IPS-18c (cell line): ENCODE results near the gene MCHR1.
"Not testable (repeated sequence)": the region's sequence is repeated elsewhere in the genome, so short reads cannot be mapped to it uniquely, and the experiment has no call there.

Experiments
- H3K4me3 ChIP-seq: 2 replicates; pipeline ENCODE4 v1.7.0; 2013; ENCODE audit warnings: low read depth, mild to moderate bottlenecking, low read length, moderate library complexity; ENCODE audit not compliant: insufficient read depth
- H3K9me3 ChIP-seq: one replicate; pipeline ENCODE4 v1.6.1; 2013; ENCODE audit warnings: mild to moderate bottlenecking, low read length, moderate library complexity; ENCODE audit not compliant: control insufficient read depth, insufficient read depth

MCHR1 gene

GRCh38 chr22:40709752-40710413 is 30.6 kb downstream of the MCHR1 start:
- H3K9me3 ChIP-seq = no peaks in the 10 kb centered on the region
- H3K4me3 ChIP-seq = no peak overlapping the region

- Histone ChIP-seq H3K4me3 (no peak overlapping the region), H3K9me3 (no peaks in the 10 kb centered on the region)
Observed at GRCh38 chr22:40712311-40712710, 33.0 kb downstream of the MCHR1 start.

GRCh38 chr22:40714499-40715337 is 35.4 kb downstream of the MCHR1 start:
- Histone ChIP-seq H3K4me3 (no peak overlapping the region), H3K9me3 (no peaks in the 10 kb centered on the region)

- H3K4me3 ChIP-seq = no peak overlapping the region
Observed at GRCh38 chr22:40716116-40716515, 36.8 kb downstream of the MCHR1 start.

GRCh38 chr22:40717657-40718056 is 38.4 kb downstream of the MCHR1 start:
- H3K4me3 ChIP-seq, H3K9me3 ChIP-seq: not testable (repeated sequence)

More at GRCh38 chr22:40716116-40716515, 36.8 kb downstream of the MCHR1 start:
- H3K9me3 ChIP-seq = no peaks in the 10 kb centered on the region

- Histone ChIP-seq H3K4me3 (no peak overlapping the region), H3K9me3 (no peaks in the 10 kb centered on the region)
Observed at GRCh38 chr22:40718250-40719204, 39.2 kb downstream of the MCHR1 start.

- no peaks in the 10 kb centered on the region for H3K9me3 ChIP-seq
- no peak overlapping the region for H3K4me3 ChIP-seq
Observed at GRCh38 chr22:40719599-40719998, 40.3 kb downstream of the MCHR1 start.

- H3K4me3 ChIP-seq, H3K9me3 ChIP-seq: not testable (repeated sequence)
Observed at GRCh38 chr22:40720156-40720537, 40.9 kb downstream of the MCHR1 start.

- no peak overlapping the region for H3K4me3 ChIP-seq
Observed at GRCh38 chr22:40720538-40721256, 41.4 kb downstream of the MCHR1 start.

GRCh38 chr22:40721266-40721665 is 42.0 kb downstream of the MCHR1 start:
- H3K4me3 ChIP-seq = no peak overlapping the region

More at GRCh38 chr22:40720538-40721256, 41.4 kb downstream of the MCHR1 start:
- no peaks in the 10 kb centered on the region for H3K9me3 ChIP-seq

GRCh38 chr22:40723396-40723933 is 44.2 kb downstream of the MCHR1 start:
- Histone ChIP-seq H3K4me3 (no peak overlapping the region), H3K9me3 (no peaks in the 10 kb centered on the region)

More at GRCh38 chr22:40721266-40721665, 42.0 kb downstream of the MCHR1 start:
- no peaks in the 10 kb centered on the region for H3K9me3 ChIP-seq

GRCh38 chr22:40726514-40726913 is 47.2 kb downstream of the MCHR1 start:
- H3K9me3 ChIP-seq = no peaks in the 10 kb centered on the region
- H3K4me3 ChIP-seq = no peak overlapping the region

- Histone ChIP-seq H3K9me3 (no peaks in the 10 kb centered on the region), H3K4me3 (no peak overlapping the region)
Observed at GRCh38 chr22:40727070-40727963, 48.0 kb downstream of the MCHR1 start.

- no peak overlapping the region for H3K4me3 ChIP-seq
- H3K9me3 ChIP-seq = no peaks in the 10 kb centered on the region
Observed at GRCh38 chr22:40727964-40728615, 48.8 kb downstream of the MCHR1 start.

GRCh38 chr22:40728731-40729189 is 49.5 kb downstream of the MCHR1 start:
- H3K9me3 ChIP-seq = no peaks in the 10 kb centered on the region
- H3K4me3 ChIP-seq = no peak overlapping the region
